GM12892 (cell line): Measurements from ENCODE around the gene KCNMA1.

Source experiments
- POLR2A ChIP-seq: IDR thresholded peaks from 2 replicates; pipeline ENCODE4 v1.6.1; 2011; ENCODE audit warnings: low read depth, low read length, control low read depth
- POLR2AphosphoS5 ChIP-seq: IDR thresholded peaks from 2 replicates; pipeline ENCODE4 v1.6.1; 2011; ENCODE audit warnings: low read depth, low read length, control low read depth
- TAF1 ChIP-seq: IDR thresholded peaks from 2 replicates; pipeline ENCODE4 v1.6.1; 2011; ENCODE audit warnings: low read depth, mild to moderate bottlenecking, control low read depth, low read length, borderline replicate concordance

- TF ChIP-seq POLR2AphosphoS5 (no peak), POLR2A (no peak), TAF1 (no peak)
Measured at GRCh38 chr10:77553311-77553710, 84.3 kb downstream of the KCNMA1 start.
